ENCODE data around the gene KCNMA1.
"Not testable (repeated sequence)": the region's sequence is repeated elsewhere in the genome, so short reads cannot be mapped to it uniquely, and the experiment has no call there.

Gene KCNMA1

GRCh38 chr10:77371848-77372799 is 265.5 kb downstream of the KCNMA1 start:
- no peak for DNase-seq (ENCODE audit: low read depth in 2 of 2)

DNA sequence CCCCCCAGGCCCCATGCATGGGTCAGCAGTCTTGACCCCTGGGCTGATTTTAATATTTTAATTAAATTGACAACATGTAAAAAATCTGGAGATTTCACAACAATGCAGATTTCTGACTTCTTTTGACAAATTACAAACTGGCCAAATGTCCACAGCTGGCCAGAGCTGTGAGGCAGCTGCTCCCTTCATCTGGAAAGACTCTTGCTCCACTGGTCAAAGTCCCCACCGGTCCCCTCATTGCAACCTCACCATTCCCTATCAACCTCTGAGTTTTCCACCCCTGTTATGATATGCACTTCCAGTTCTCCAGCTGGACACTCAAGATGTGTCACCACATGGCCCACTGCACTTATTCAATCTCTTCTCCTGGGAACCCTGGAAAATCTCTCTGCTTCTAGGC is 266.2 kb downstream of the KCNMA1 start:
- DNase-seq (ENCODE audit: low read depth in 2 of 2) = no peak

GRCh38 chr10:77368006-77368405 is 269.6 kb downstream of the KCNMA1 start:
- DNase-seq (ENCODE audit: low read depth in 2 of 2) = no peak

GRCh38 chr10:77363210-77363609 is 274.4 kb downstream of the KCNMA1 start:
- DNase-seq (ENCODE audit: low read depth in 2 of 2) = no peak

GRCh38 chr10:77361831-77362230 is 275.8 kb downstream of the KCNMA1 start:
- no peak for DNase-seq (ENCODE audit: low read depth in 2 of 2)

- DNase-seq (ENCODE audit: low read depth in 2 of 2) = no peak
Measured at GRCh38 chr10:77361426-77361825, 276.2 kb downstream of the KCNMA1 start.

DNA sequence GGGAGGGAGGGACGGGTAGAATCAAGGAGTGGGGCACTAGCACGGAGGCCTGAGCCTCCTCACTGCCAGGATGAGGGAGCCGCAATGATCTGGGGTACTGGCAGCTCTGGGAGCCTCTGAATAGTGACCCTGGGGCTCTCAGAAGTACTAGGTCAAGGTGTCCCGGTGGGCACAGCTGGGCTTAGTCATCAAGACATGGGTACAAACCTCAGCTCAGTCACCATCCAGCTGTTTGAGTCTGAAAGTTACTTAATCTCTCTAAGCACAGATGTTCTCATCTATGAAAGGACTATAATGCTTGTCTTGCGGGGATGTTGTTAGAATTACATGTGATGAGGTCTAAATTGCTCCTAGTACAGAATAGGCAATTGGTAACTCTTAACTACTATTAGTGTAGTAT is 276.8 kb downstream of the KCNMA1 start:
- DNase-seq (ENCODE audit: low read depth in 2 of 2) = no peak

GRCh38 chr10:77359950-77360520 is 277.6 kb downstream of the KCNMA1 start:
- DNase-seq (ENCODE audit: low read depth in 2 of 2) = no peak

DNA sequence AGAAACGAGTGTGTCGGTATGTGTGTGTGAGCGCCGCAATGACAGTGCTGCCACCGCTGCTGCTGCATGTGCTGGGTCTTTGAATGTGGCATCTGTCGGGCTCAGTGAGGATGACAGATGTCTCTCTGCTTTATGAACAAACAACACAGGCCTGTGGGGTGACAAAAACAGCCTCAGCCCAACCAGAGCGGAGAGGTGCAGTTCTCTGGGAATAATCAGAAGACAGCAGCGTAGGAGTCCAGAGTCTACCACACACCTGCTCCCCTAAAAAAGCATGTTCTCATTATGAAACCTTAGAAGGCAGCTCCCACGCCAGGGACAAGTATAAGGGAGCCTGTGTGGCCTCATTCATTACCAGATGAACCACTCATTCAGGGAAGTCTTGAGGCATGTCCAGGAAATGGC is 278.3 kb downstream of the KCNMA1 start:
- DNase-seq (ENCODE audit: low read depth in 2 of 2) = no peak

DNA sequence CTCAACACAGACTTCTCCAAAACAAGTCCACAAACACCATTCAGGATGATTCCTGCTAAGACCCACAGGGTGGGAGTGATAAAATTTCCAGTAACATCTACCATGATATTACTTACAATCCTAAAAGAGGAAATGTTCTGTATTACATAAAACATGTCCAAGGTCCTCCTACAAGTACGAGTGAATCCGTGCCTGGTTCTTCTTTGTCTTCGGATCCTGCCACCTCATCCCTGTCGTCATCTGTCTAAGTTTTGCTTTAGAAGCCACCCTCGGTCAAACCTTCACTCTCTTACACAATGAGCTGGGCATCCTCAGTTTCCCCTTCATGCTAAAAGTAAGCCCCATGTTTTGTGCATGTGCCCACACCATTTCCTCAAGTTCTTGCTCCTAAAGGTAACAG is 279.0 kb downstream of the KCNMA1 start:
- DNase-seq (ENCODE audit: low read depth in 2 of 2) = no peak

- DNase-seq (ENCODE audit: low read depth in 2 of 2) = no peak
Measured at GRCh38 chr10:77357611-77358310, 279.8 kb downstream of the KCNMA1 start.

DNA sequence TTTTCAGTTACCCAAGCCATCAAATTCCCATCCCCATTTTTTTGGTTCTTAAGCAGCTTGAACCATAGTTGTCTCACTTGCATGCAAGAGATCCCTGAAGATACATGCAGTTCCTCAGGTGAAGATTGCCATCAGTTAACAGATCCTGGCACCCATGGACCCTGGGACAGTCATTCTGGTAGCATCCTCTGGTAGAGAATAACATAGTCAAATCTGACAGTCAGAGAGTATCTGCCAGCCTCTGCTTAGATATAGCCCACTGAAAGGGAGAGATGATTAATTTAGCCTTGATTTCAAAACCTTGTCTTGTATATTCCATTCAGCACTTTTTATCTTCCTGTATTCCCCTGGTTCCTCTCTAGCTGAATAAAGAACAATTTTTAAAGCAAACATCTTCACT is 280.4 kb downstream of the KCNMA1 start:
- no peak for DNase-seq (ENCODE audit: low read depth in 2 of 2)

GRCh38 chr10:77355844-77356243 is 281.8 kb downstream of the KCNMA1 start:
- DNase-seq (ENCODE audit: low read depth in 2 of 2) = no peak

DNA sequence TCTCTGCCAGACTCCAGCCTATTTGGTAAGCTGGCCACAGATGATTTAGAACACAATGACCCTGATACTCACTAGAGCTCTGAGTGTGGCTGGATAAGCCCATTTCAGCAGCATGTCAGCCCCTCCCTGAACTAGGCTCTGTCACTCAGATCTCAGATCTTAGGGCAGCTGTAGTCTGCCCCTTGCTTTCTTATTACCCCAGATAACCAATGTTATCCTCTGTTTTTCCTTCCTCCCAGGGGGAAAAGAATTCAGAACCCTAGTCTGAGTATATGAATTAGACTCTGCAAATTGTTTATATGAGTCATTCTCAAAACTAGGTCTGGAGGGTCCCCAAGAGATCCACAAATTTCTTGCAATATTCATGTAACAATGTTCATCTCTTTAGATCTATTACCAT is 286.2 kb downstream of the KCNMA1 start:
- no peak for DNase-seq (ENCODE audit: low read depth in 2 of 2)

- no peak for DNase-seq (ENCODE audit: low read depth in 2 of 2)
Measured at GRCh38 chr10:77350711-77351119, 286.9 kb downstream of the KCNMA1 start.

GRCh38 chr10:77350134-77350533 is 287.5 kb downstream of the KCNMA1 start:
- no peak for DNase-seq (ENCODE audit: low read depth in 2 of 2)

DNA sequence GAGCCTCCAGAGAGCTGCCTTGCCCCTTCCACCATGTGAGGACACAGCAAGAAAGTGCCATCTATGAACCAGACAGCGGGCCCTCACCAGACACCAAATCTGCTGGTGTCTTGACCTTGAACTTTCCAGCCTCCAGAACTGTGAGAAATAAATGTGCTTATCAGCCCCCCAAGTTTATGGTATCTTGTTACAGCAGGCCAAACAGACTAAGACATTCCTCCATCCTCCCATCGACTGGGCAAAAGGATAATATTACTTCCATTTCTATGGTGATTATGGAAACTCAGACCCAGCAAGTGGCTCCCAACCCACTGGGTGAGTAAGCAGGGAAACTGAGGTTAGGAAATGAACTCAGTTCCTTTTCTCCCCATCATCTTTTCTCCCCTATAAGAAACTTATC is 288.4 kb downstream of the KCNMA1 start:
- no peak for DNase-seq (ENCODE audit: low read depth in 2 of 2)

GRCh38 chr10:77348751-77349150 is 288.9 kb downstream of the KCNMA1 start:
- no peak for DNase-seq (ENCODE audit: low read depth in 2 of 2)

DNA sequence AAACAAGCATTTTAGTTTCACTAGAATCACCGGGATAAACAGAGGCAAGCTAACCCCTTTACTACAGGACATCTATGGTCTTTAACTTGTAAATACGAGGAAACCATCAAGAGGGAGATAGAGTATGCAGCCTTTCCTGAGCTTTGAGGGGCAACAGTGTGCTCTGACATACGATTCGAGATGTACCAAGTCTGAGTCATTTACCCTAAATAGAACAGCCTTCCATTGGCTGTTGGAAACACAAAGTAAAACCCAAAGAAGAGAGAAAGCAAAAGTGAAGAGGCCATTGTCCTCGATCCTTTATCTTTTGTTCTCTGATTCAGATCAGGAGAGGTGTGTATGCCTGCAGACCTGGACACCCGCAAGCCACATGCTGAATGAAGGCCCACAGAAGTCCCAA is 289.5 kb downstream of the KCNMA1 start:
- no peak for DNase-seq (ENCODE audit: low read depth in 2 of 2)

- DNase-seq (ENCODE audit: low read depth in 2 of 2) = no peak
Measured at GRCh38 chr10:77347052-77347451, 290.6 kb downstream of the KCNMA1 start.

DNA sequence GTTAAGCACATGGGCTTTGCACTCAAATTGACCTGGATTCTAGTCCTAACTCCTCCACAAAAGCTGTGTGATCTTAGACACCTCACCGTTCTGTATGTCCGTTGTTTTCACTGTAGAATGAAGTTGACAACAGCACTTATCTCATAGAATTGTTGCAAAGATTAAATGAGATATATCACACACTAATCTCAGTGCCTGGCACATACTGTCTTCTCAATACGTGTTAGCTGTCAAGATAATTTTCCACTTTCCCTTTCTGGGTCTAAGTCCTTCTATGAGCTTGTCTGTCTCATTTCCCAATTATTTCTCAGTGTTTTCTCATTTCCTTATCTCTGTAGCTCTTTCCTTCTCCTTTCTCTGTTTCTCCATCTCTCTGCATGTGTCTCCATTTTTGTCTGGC is 296.6 kb downstream of the KCNMA1 start:
- DNase-seq (ENCODE audit: low read depth in 2 of 2) = no peak

- not testable (repeated sequence) for DNase-seq (ENCODE audit: low read depth in 2 of 2)
Measured at GRCh38 chr10:77339872-77340271, 297.7 kb downstream of the KCNMA1 start.

DNA sequence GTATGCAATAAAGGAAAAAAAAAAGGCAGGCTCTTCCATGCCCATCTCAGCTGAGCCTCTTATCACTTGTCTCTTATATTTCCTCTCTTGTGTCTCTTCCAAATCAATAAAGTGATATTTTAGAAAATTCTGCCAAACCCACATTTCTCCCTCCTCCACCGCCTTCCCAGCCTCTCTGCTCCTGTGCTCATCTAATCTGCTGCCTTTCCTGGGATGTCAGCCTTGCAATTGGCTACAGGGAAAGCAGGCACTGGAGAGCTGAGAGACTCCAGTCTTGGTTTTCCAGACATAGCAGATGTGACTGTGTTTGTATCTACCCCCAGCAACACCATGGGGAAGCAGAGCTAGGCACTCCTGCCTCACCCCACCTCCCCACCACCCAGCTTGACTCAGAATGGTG is 298.4 kb downstream of the KCNMA1 start:
- DNase-seq (ENCODE audit: low read depth in 2 of 2) = no peak

Data from stimulated activated CD4-positive, alpha-beta T cell treated with anti-CD3 and anti-CD28 coated beads, Interleukin-1b, Interleukin-23, amount 100 ng/mL, for 4 hours (primary cell).